Neural progenitor cell (in vitro differentiated cells): ENCODE measurements around the gene LRRC8B. TPM values are rescaled to one million over a fixed set of nuclear protein-coding genes. Genes with fewer than 3 reads are reported as not detected.

Experiments used
- DNase-seq: peaks from one replicate; pipeline ENCODE4 v3.0.0-alpha.2; 2016; ENCODE audit warnings: low spot score
- H2AFZ ChIP-seq: fragments of 200-600 bp; sonication (generic); replicated peaks from 2 replicates; pipeline ENCODE4 v1.6.1; 2016; ENCODE audit warnings: antibody characterized with exemption
- H3F3A ChIP-seq: fragments of 200-600 bp; sonication (generic); 2 replicates; pipeline ENCODE4 v1.6.1; 2016; ENCODE audit warnings: antibody characterized with exemption, low read depth
- H3K27ac ChIP-seq: fragments of 200-600 bp; sonication (generic); 2 replicates; pipeline ENCODE4 v1.5.1; 2016; ENCODE audit warnings: mild to moderate bottlenecking
- H3K27me3 ChIP-seq: fragments of 200-600 bp; sonication (generic); 2 replicates; pipeline ENCODE4 v1.6.1; 2016; ENCODE audit warnings: mild to moderate bottlenecking, moderate library complexity
- H3K36me3 ChIP-seq: fragments of 200-600 bp; sonication (generic); 2 replicates; pipeline ENCODE4 v1.5.1; 2016
- H3K4me1 ChIP-seq: fragments of 200-600 bp; sonication (generic); 2 replicates; pipeline ENCODE4 v1.6.1; 2016; ENCODE audit warnings: mixed run types
- H3K4me2 ChIP-seq: fragments of 200-600 bp; sonication (generic); 2 replicates; pipeline ENCODE4 v1.6.1; 2016
- H3K4me3 ChIP-seq: fragments of 200-600 bp; sonication (generic); 2 replicates; pipeline ENCODE4 v1.5.1; 2016
- H3K79me2 ChIP-seq: fragments of 200-600 bp; sonication (generic); 2 replicates; pipeline ENCODE4 v1.6.1; 2016; ENCODE audit warnings: low read depth
- H3K9ac ChIP-seq: fragments of 200-600 bp; sonication (generic); 2 replicates; pipeline ENCODE4 v1.6.1; 2016
- H3K9me3 ChIP-seq: fragments of 200-600 bp; sonication (generic); 2 replicates; pipeline ENCODE4 v1.5.1; 2016; ENCODE audit warnings: low read depth
- H4K20me1 ChIP-seq: fragments of 200-600 bp; sonication (generic); 2 replicates; pipeline ENCODE4 v1.6.1; 2016; ENCODE audit warnings: low read depth
- H3K27ac Mint-ChIP-seq: 3 replicates; pipeline ENCODE4 v1.8.0; 2021; ENCODE audit warnings: mixed read lengths
- H3K27me3 Mint-ChIP-seq: 2 replicates; pipeline ENCODE4 v1.8.0; 2022; ENCODE audit warnings: low read depth, mild to moderate bottlenecking, inconsistent platforms, moderate library complexity, mixed read lengths; ENCODE audit not compliant: insufficient read depth
- H3K36me3 Mint-ChIP-seq: 3 replicates; pipeline ENCODE4 v1.8.0; 2021; ENCODE audit warnings: mixed read lengths
- H3K4me1 Mint-ChIP-seq: 3 replicates; pipeline ENCODE4 v1.8.0; 2021; ENCODE audit warnings: mixed read lengths
- H3K4me3 Mint-ChIP-seq: 3 replicates; pipeline ENCODE4 v1.8.0; 2021; ENCODE audit warnings: mild to moderate bottlenecking, moderate library complexity, mixed read lengths
- H3K9me3 Mint-ChIP-seq: 3 replicates; pipeline ENCODE4 v1.8.0; 2020; ENCODE audit warnings: mixed read lengths
- CTCF ChIP-seq: fragments of 200-600 bp; sonication (generic); IDR thresholded peaks from 2 replicates; pipeline ENCODE4 v1.5.1; 2017; ENCODE audit warnings: antibody characterized with exemption, mild to moderate bottlenecking
- EZH2 ChIP-seq: fragments of 200-600 bp; sonication (generic); IDR thresholded peaks from 2 replicates; pipeline ENCODE4 v1.6.1; 2017; ENCODE audit warnings: antibody characterized with exemption, mild to moderate bottlenecking, moderate library complexity
- EZH2phosphoT487 ChIP-seq: fragments of 200-600 bp; sonication (generic); IDR thresholded peaks from 2 replicates; pipeline ENCODE4 v1.6.1; 2017; ENCODE audit warnings: antibody characterized with exemption
- total RNA-seq: library from RNA; depleted of rRNA; stranded (reverse); fragments of >200 nt; gene quantifications from 2 replicates; pipeline ENCODE4 v1.2.3, GENCODE V29; 2015; ENCODE audit warnings: low replicate concordance

The LRRC8B gene
- total RNA-seq, 1 donor from 2014 or later = 37.3 TPM

- Histone ChIP-seq H3K4me2 (no peak overlapping the region), H3K36me3 (no peaks in the 10 kb centered on the region), H3F3A (no peaks in the 10 kb centered on the region), H3K9ac (no peak overlapping the region), H3K79me2 (peaks cover 75% of the 10 kb centered on the region), H2AFZ (no peak overlapping the region), H3K4me1 (no peaks in the 10 kb centered on the region), H3K9me3 (no peaks in the 10 kb centered on the region), H3K27ac (no peak overlapping the region), H3K4me3 (no peak overlapping the region), H4K20me1 (peaks cover 28% of the 10 kb centered on the region), H3K27me3 (no peaks in the 10 kb centered on the region)
- Mint-ChIP-seq H3K4me1 (peaks cover 8% of the 10 kb centered on the region), H3K36me3 (peaks cover 10% of the 10 kb centered on the region), H3K4me3 (no peak overlapping the region), H3K27me3 (no peaks in the 10 kb centered on the region), H3K27ac (no peak overlapping the region), H3K9me3 (no peaks in the 10 kb centered on the region)
- DNase-seq = no peak
- no peak for TF ChIP-seq EZH2phosphoT487
- TF ChIP-seq CTCF = no peak
Measured at GRCh38 chr1:89548122-89548857, 23.7 kb downstream of the LRRC8B start.

- Histone ChIP-seq H3K27ac (no peak overlapping the region), H3K4me1 (no peaks in the 10 kb centered on the region), H3K4me3 (no peak overlapping the region), H3K4me2 (no peak overlapping the region), H4K20me1 (peaks cover 12% of the 10 kb centered on the region), H2AFZ (no peak overlapping the region), H3K9me3 (no peaks in the 10 kb centered on the region), H3K79me2 (peaks cover 74% of the 10 kb centered on the region), H3K27me3 (no peaks in the 10 kb centered on the region), H3F3A (no peaks in the 10 kb centered on the region), H3K9ac (no peak overlapping the region), H3K36me3 (no peaks in the 10 kb centered on the region)
- H3K36me3 Mint-ChIP-seq = peaks cover 7% of the 10 kb centered on the region
- no peak overlapping the region for H3K27ac Mint-ChIP-seq
- TF ChIP-seq CTCF (no peak), EZH2 (no peak), EZH2phosphoT487 (no peak)
- no peak overlapping the region for H3K4me3 Mint-ChIP-seq
- no peaks in the 10 kb centered on the region for H3K9me3 Mint-ChIP-seq
- DNase-seq = no peak
- no peaks in the 10 kb centered on the region for H3K27me3 Mint-ChIP-seq
- H3K4me1 Mint-ChIP-seq = peaks cover 13% of the 10 kb centered on the region
Measured at GRCh38 chr1:89550995-89551394, 26.4 kb downstream of the LRRC8B start.

GRCh38 chr1:89552471-89553081 is 27.9 kb downstream of the LRRC8B start:
- H3K9me3 Mint-ChIP-seq = no peaks in the 10 kb centered on the region
- H3K4me1 ChIP-seq = no peaks in the 10 kb centered on the region
- H3K79me2 ChIP-seq = peaks cover 69% of the 10 kb centered on the region
- H3K4me2 ChIP-seq = no peak overlapping the region
- no peak overlapping the region for H2AFZ ChIP-seq
- H3K9ac ChIP-seq = no peak overlapping the region
- no peaks in the 10 kb centered on the region for H3K36me3 ChIP-seq
- no peaks in the 10 kb centered on the region for H3K27me3 Mint-ChIP-seq
- H3K9me3 ChIP-seq = no peaks in the 10 kb centered on the region
- H3K27me3 ChIP-seq = no peaks in the 10 kb centered on the region
- no peak overlapping the region for H3K4me3 Mint-ChIP-seq
- peaks cover 7% of the 10 kb centered on the region for H4K20me1 ChIP-seq
- H3K27ac Mint-ChIP-seq = no peak overlapping the region
- no peaks in the 10 kb centered on the region for H3F3A ChIP-seq
- H3K4me1 Mint-ChIP-seq = peaks cover 13% of the 10 kb centered on the region
- DNase-seq = no peak
- TF ChIP-seq EZH2 (no peak), EZH2phosphoT487 (no peak), CTCF (no peak)
- H3K36me3 Mint-ChIP-seq = peaks cover 10% of the 10 kb centered on the region
- H3K4me3 ChIP-seq = no peak overlapping the region
- H3K27ac ChIP-seq = no peak overlapping the region
